ENCODE data around the gene TNIP1. TPM values are rescaled to one million over a fixed set of nuclear protein-coding genes. Genes with fewer than 3 reads are reported as not detected.

TNIP1 gene
- 10 to 100 TPM; 53.9 to 84.8 (median 79.3) TPM for polyA plus RNA-seq (ENCODE audit: insufficient read depth in 1 of 5, insufficient read length in 5 of 5, low replicate concordance in 1 of 5)
- long read RNA-seq, donor 1, transcript TNIP1-211 (18 exons, 2,274 nt): major isoform, 8 of 33 reads
- long read RNA-seq, donor 1, partial matches to known transcripts: 21 of 33 reads
- long read RNA-seq, donor 1, other reads (novel, unspliced or antisense): 0 of 33 reads
- long read RNA-seq, donor 2, transcript TNIP1-211 (18 exons, 2,274 nt): major isoform, 7 of 11 reads
- long read RNA-seq, donor 2, partial matches to known transcripts: 0 of 11 reads
- long read RNA-seq, donor 2, other reads (novel, unspliced or antisense): 0 of 11 reads
- long read RNA-seq, donor 3, partial matches to known transcripts: 0 of 6 reads
- long read RNA-seq, donor 3, other reads (novel, unspliced or antisense): 0 of 6 reads
- long read RNA-seq, donor 4, partial matches to known transcripts: 7 of 14 reads
- long read RNA-seq, donor 4, other reads (novel, unspliced or antisense): 0 of 14 reads
- long read RNA-seq, donor 5, transcript TNIP1-211 (18 exons, 2,274 nt): major isoform, 5 of 23 reads
- long read RNA-seq, donor 5, partial matches to known transcripts: 15 of 23 reads
- long read RNA-seq, donor 5, other reads (novel, unspliced or antisense): 0 of 23 reads
- long read RNA-seq, donor 6, transcript TNIP1-211 (18 exons, 2,274 nt): major isoform, 13 of 23 reads
- long read RNA-seq, donor 6, partial matches to known transcripts: 5 of 23 reads
- long read RNA-seq, donor 6, other reads (novel, unspliced or antisense): 0 of 23 reads
- long read RNA-seq, donor 7, transcript TNIP1-211 (18 exons, 2,274 nt): major isoform, 11 of 16 reads
- long read RNA-seq, donor 7, partial matches to known transcripts: 0 of 16 reads
- long read RNA-seq, donor 7, other reads (novel, unspliced or antisense): 0 of 16 reads
- long read RNA-seq, donor 8, partial matches to known transcripts: 0 of 1 reads
- long read RNA-seq, donor 8, other reads (novel, unspliced or antisense): 0 of 1 reads

DNA sequence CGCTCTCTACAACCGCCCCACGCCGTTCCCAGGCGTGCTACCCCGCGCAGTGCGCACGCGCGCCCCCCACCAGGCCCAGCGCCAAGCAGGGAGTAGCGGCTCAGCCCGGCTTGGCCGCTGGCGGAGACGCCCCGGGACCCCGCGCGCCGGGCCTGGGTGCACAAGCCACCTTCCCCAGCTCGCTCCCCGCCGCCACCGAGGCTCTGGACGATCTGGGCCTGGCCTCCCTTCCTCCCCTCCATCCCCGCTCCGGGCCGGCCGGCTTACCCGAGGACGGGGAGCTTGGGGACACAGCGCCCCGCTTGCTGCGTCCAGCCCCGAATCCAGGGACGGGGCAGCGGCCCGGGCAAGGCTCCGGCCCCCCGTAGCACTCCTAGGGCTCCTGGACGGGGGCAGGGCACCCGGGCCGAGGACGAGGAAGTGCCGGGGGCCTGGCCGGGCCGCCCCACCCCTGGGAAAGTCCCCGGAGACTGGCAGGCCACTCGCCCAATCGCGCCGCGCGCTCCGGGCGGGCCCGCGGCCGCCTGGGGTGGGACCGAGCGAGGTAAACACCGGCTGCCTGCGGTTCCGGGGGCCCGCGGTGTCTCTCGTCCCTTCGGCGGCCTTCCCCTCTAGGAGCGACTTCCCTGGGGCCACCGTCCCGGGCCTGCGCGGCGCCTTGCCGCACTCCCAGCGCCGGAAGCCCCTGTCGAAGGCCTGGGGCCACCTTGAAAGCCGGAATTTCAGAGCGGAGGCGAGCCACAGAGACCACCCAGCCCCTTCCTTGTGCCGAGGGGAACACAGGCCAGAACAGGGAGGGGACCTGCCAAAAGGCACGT, at the start of gene TNIP1:
TSS of gene TNIP1 (minus strand) at position 422 of the 818 bp plus-strand sequence. CDS start 15,939 bp downstream, outside the sequence.
- peak; percentile 90 to 93 for DNase-seq

DNA sequence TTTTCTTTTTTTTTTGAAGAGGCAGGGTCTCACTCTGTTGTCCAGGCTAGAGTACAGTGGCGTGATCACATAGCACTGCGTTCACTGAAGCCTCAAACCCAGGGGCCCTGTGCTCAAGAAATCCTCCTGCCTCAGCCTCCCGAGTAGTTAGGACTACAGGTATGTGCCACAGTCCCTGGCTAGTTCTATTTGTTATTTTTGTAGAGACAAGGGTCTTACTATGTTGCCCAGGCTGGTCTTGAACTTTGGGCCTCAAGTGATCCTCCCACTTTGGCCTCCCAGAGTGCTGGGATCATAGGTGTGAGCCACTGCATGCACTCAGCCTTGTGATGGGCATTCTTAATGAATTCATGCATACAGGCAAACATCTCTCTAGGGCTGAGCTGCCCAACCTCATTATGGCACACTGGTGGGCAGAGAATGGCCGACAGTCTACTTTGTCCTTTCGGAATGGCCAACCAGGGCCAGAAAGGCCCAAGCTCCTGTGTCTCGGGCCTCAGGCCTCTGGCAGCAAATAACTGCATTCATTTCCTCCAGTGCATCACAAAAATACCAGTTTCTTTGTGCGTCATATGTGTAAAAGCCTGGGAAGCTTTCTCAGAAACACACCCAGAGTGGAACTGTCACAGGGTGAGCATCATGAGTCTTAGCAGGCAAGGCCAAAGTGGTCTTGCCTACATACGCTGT, 49.5 kb upstream of the TNIP1 start:
- no peak for DNase-seq

DNA sequence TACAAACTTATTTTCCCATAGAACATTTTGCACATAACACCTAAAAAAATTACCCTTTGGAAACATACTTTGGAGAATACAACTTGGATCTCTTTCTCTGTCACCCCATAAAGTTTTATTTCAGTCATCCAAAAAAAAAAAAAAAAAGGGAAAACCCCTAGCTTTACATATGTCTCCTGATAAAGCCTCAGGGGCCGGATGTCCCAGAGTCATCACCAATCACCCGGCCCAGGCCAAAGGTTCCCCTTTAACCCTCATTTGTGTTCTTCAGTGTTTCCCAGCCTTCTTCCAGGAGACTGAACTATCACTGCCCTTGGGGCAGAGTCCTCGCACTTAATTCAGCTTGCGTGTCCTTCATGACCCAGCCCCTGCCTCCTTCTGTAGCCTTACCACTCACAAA, 48.0 kb upstream of the TNIP1 start:
- DNase-seq: no peak

- DNase-seq: no peak
Measured at GRCh38 chr5:151127926-151128325, 47.1 kb upstream of the TNIP1 start.

GRCh38 chr5:151126199-151126645, 45.4 kb upstream of the TNIP1 start:
- DNase-seq: peak in 1 of 2 donors; percentile 40

GRCh38 chr5:151125421-151125820, 44.6 kb upstream of the TNIP1 start:
- no peak for DNase-seq

- DNase-seq: no peak
Measured at GRCh38 chr5:151123897-151124751, 43.3 kb upstream of the TNIP1 start.

- no peak for DNase-seq
Measured at GRCh38 chr5:151122828-151123227, 42.0 kb upstream of the TNIP1 start.

- peak in 1 of 2 donors; percentile 62 for DNase-seq
Measured at GRCh38 chr5:151121665-151122064, 40.8 kb upstream of the TNIP1 start.

DNA sequence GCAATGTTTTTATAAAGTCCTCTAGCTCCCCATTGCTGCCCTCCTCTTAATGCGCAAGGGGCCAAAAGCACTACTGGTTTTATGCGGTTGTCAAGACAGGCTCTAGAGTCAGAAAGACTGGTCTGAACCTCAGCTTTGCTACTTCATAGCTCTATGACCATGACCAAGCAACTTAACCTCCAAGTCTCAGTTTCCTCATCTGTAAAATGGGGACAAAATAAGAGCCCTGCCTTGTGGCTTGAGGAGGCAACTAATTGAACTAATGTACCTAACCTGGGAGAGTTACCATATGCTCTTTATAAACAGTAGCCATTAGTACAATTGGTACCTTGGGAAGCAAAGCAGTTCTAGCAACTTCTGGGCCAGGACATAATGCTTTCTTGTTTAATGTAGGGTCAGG, 40.3 kb upstream of the TNIP1 start:
- no peak for DNase-seq

- DNase-seq: no peak
Measured at GRCh38 chr5:151118913-151119575, 38.2 kb upstream of the TNIP1 start.

DNA sequence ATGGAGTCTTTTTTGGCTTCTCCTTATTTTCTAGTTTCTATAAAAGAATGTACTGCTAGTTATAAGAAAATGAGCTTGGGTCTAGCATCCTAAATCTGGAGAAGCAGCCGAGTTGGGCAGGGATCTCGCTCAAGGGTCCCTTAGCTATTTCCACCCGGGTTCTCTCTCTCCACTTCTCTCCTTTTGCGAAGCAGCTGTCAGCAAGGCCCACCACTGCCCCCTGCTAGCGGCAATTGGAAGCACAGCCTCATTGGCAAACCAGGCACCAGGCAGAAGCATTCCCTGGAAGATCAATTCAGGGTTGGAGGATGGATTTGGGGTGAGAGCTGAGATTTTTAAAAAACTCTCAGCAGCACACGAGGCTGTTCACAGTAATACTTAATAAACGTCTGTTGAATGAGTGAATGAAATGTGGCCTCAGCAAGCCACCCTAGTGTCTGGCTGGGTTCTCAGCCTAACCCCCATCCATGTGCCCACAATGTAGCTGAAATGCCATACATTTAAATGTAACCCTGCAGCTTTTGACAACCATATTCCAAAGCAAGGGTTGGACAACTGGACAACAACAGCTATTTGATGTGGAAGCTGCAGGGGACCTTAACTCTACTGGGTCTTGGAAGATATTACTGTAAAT, 34.6 kb upstream of the TNIP1 start:
- no peak for DNase-seq

DNA sequence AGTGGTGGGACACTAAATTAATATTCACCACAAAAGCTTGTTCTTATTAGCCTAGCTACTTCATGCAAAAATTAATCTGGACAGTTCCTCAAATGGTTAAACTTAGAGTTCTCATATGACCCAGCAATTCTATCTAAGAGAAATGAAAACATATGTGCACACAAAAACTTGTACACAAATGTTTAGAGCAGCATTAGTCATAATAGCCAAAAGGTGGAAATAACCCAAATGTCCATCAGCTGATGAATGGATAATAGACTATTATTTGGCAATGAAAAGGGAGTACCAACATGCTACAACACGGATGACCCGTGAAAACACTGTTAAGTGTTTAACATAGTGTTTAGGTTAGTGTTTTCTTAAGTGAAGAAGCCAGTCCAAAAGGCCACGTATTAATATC, 32.8 kb upstream of the TNIP1 start:
- no peak for DNase-seq

DNA sequence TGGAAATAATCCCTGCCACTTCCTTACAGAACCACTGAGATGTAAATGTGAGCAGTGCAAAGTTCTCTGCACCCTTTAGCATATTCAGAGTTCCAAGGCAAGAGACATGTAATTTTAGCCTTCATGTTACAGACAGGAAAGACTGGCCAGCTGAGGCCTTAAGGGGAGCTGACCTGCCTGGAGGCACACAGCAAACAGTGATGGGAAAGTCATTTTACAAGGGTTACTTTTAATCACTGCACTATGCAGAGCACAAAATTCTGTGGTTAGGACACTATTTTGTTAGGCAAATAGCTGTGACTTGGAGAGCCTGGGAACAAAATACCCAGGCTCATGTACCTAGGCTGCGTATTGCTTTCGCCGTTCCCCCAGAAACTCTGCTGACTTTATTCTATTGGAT, 30.2 kb upstream of the TNIP1 start:
- no peak for DNase-seq

GRCh38 chr5:151110122-151110681, 29.4 kb upstream of the TNIP1 start:
- no peak for DNase-seq

- DNase-seq: no peak
Measured at GRCh38 chr5:151108566-151108965, 27.7 kb upstream of the TNIP1 start.

DNA sequence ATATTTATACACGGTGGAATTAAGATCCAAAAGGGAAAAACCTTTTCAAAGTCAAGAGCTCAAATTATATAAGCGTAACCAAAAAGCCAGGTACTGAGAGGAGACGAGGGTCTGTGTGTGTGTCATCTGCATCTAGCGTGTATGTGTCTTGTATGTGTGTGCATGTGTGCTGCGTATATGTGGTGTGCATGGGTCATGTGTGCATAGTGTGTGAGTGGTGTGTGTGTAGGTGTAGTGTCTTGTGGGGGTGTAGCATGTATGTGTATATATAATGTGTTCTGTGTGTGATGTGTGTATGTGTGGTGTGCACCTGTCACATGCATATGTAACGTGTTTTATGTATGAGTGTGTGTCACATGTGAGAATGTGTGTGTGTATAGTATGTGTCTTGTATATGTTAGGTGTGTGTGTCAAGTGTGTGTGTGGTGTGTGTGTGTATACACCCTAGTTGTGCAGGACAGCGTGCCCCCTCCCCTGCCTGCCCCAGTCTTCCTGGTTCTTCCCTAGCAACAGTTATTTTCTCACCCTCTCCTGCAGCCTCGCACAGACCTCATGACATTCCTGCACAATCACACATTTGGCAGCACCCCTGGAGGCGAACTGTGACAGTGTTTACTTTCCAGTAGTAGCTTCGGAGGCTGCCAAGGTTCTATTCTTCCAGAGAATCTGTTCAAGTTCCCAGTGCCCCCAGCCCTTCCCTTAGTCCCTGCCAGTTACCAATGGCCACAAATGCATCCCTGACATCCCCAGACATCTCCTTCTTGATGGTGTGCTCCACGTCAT, 27.1 kb upstream of the TNIP1 start:
- no peak for DNase-seq

GRCh38 chr5:151107084-151107483, 26.2 kb upstream of the TNIP1 start:
- no peak for DNase-seq
